Peyer's patch (tissue), 4 donors: Measurements from ENCODE around the gene DMD.

ENCODE experiments used
- POLR2A ChIP-seq, 2 donors: fragments of 450-650 bp; IDR thresholded peaks; one replicate each; pipeline ENCODE4 v1.5.1; 2017; ENCODE audit warnings: antibody characterized with exemption in 2 of 2, mild to moderate bottlenecking in 2 of 2, moderate library complexity in 2 of 2
- TF ChIP-seq, protein P1 (sequence below), 6 experiments: fragments of 450-650 bp in 4 of 6; fragments of 200-600 bp in 2 of 6; sonication (generic) in 1 of 6; IDR thresholded peaks; one replicate each; pipeline ENCODE4 v1.5.1; 2017 to 2019; ENCODE audit warnings: antibody characterized with exemption in 6 of 6, mild to moderate bottlenecking in 3 of 6, moderate library complexity in 1 of 6

- TF ChIP-seq, protein P1, sequence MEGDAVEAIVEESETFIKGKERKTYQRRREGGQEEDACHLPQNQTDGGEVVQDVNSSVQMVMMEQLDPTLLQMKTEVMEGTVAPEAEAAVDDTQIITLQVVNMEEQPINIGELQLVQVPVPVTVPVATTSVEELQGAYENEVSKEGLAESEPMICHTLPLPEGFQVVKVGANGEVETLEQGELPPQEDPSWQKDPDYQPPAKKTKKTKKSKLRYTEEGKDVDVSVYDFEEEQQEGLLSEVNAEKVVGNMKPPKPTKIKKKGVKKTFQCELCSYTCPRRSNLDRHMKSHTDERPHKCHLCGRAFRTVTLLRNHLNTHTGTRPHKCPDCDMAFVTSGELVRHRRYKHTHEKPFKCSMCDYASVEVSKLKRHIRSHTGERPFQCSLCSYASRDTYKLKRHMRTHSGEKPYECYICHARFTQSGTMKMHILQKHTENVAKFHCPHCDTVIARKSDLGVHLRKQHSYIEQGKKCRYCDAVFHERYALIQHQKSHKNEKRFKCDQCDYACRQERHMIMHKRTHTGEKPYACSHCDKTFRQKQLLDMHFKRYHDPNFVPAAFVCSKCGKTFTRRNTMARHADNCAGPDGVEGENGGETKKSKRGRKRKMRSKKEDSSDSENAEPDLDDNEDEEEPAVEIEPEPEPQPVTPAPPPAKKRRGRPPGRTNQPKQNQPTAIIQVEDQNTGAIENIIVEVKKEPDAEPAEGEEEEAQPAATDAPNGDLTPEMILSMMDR (IDR thresholded peaks at IDR 0.05), result no peak
- no peak for TF ChIP-seq POLR2A (IDR thresholded peaks at IDR 0.05)
Observed at GRCh38 chrX:31178769-31179125, 2032.6 kb downstream of the DMD start.
